Heart left ventricle (tissue), 16 donors: ENCODE data around the gene SLC18A3. TPM values are rescaled to one million over a fixed set of nuclear protein-coding genes. Genes with fewer than 3 reads are reported as not detected.
A peak's percentile ranks its signal among the peaks of the same experiment; 100 is the strongest.

Experiments
- ATAC-seq, 4 donors: fragments of 200-7000 bp; cut with Tn5 transposase; one replicate each; pipeline ENCODE4 v1.9.1; 2020 to 2022; ENCODE audit warnings: moderate library complexity in 4 of 4, mild to moderate bottlenecking in 3 of 4, moderate number of reproducible peaks in 1 of 4
- DNase-seq, 5 donors: peaks; one replicate each; pipeline ENCODE4 v3.0.0-alpha.2; 2020
- H3K27ac ChIP-seq, 12 donors: fragments of 200-600 bp; sonication (generic) in 4 of 12; one replicate each; pipeline versions ENCODE4 v1.5.0 to v1.8.0; 2016 to 2022; ENCODE audit warnings: mild to moderate bottlenecking in 2 of 12
- H3K27me3 ChIP-seq, 9 donors: fragments of 200-600 bp; sonication (generic) in 2 of 9; one replicate each; pipeline versions ENCODE4 v1.5.1 to v1.8.0; 2016 to 2022; ENCODE audit warnings: mild to moderate bottlenecking in 3 of 9
- H3K36me3 ChIP-seq, 9 donors: fragments of 200-600 bp; sonication (generic) in 2 of 9; one replicate each; pipeline versions ENCODE4 v1.5.0 to v1.8.0; 2018 to 2022; ENCODE audit warnings: mild to moderate bottlenecking in 2 of 9
- H3K4me1 ChIP-seq, 12 donors: fragments of 200-600 bp; sonication (generic) in 4 of 12; one replicate each; pipeline versions ENCODE4 v1.5.0 to v1.8.0; 2016 to 2022; ENCODE audit warnings: mild to moderate bottlenecking in 3 of 12
- H3K4me3 ChIP-seq, 12 donors: fragments of 200-600 bp; sonication (generic) in 4 of 12; one replicate each; pipeline versions ENCODE4 v1.5.0 to v1.8.0; 2017 to 2022; ENCODE audit warnings: mild to moderate bottlenecking in 9 of 12, moderate library complexity in 4 of 12
- H3K9me3 ChIP-seq, 12 donors: fragments of 200-600 bp; sonication (generic) in 4 of 12; one replicate each; pipeline versions ENCODE4 v1.5.0 to v1.8.0; 2016 to 2022; ENCODE audit warnings: mild to moderate bottlenecking in 1 of 12
- CTCF ChIP-seq, 12 donors: fragments of 200-600 bp; sonication (generic) in 4 of 12; IDR thresholded peaks; one replicate each; pipeline versions ENCODE4 v1.5.0 to v1.8.0; 2018 to 2022; ENCODE audit warnings: antibody characterized with exemption in 12 of 12, mild to moderate bottlenecking in 5 of 12
- POLR2A ChIP-seq, 2 donors: fragments of 450-650 bp; IDR thresholded peaks; one replicate each; pipeline ENCODE4 v1.6.1; 2017; ENCODE audit warnings: antibody characterized with exemption in 2 of 2, mild to moderate bottlenecking in 2 of 2, moderate library complexity in 2 of 2
- WGBS, 4 donors: extraction: QIAGEN DNeasy Blood & Tissue Kit in 2 of 4; methylation state at CpG; one replicate each; pipeline versions ENCODE4 v1.1.5 to v1.1.7; 2013 to 2018; 5-methylcytosine and 5-hydroxymethylcytosine counted together
- intact Hi-C, 10 donors: fragments of 100-400 bp; cut with DNase I; formaldehyde crosslinking; loops; one replicate each; pipeline versions ENCODE4 v1.11.1 to v1.14.2; 2022
- polyA plus RNA-seq, 2 donors: library from polyadenylated mRNA; stranded (reverse); fragments of 200-250 nt; gene quantifications; one replicate each; pipeline ENCODE4 v1.2.3, GENCODE V29; 2013
- total RNA-seq, 9 donors: library from RNA; depleted of rRNA in 2 of 9; stranded (reverse); fragments of >200 nt in 2 of 9; fragmentation: NEBNext Ultra II Directional in 3 of 9; extraction: Animal tissue kit (Norgen Biotek cat#: 25700) in 3 of 9; gene quantifications; one replicate each; pipeline versions ENCODE4 v1.1.0 to v1.2.4, GENCODE V29; 2016 to 2023
- donor health status: ischemic (EF 13 %, LVEDD 7.1; RV severe dilation, severe dysfunction).
- donor health status: healthy with polysubstance abuse.
- donor health status: DM: no; HTN: yes; CAD: no.
- donor health status: DM: no; HTN: no; CAD: no.
- donor health status: ischemic (EF 25% LVEDD 6.9; RV normal size, moderate dysfunction).
- donor health status: ischemic (EF 25% LVEDD 5.7; RV mildly dilated, moderate dysfunction).
- donor health status: healthy.
- donor health status: DM: yes; HTN: yes; CAD: no.
- donor health status: ischemic (EF 35%, LVEDD 5.7; RV mildly dilated, moderate dysfunction).
- donor health status: nonischemic (EF 11% LVEDD 7.7; RV severe dilation, severe dysfunction).
- donor health status: DM: yes; HTN: yes; CAD: no.
- donor health status: PGD.
- donor health status: ischemic (EF 29% LVEDD 5.4; RV normal size, mild dysfunction).
- donor health status: nonischemic (EF 23%, LVEDD 6.1; RV moderate dilation, normal function).

The SLC18A3 gene
- total and polyA plus RNA-seq, 11 donors, result not detected

- Histone ChIP-seq H3K36me3 (no peaks in the 10 kb centered on the region), H3K9me3 (peaks cover 0 to 12% (median 0%) of the 10 kb centered on the region in 12 donors), H3K27me3 (no peaks in the 10 kb centered on the region), H3K27ac (no peak overlapping the region), H3K4me1 (no peaks in the 10 kb centered on the region), H3K4me3 (no peak overlapping the region)
- ATAC-seq (peak in 1 of 4 donors; percentile 27), DNase-seq (no peak)
- WGBS, 4 donors, result 70 to 78% (median 75%) methylated on average over 8 to 9 of the region's 9 CpGs
- intact Hi-C loops, result no loop called here
- no peak for TF ChIP-seq CTCF (IDR thresholded peaks at IDR 0.05)
- TF ChIP-seq POLR2A (IDR thresholded peaks at IDR 0.05), result no peak
These were observed 37.5 kb upstream of the SLC18A3 start for GRCh38 chr10:49572594-49573114.

GRCh38 chr10:49575489-49576072, 34.5 kb upstream of the SLC18A3 start:
- Histone ChIP-seq H3K9me3 (no peaks in the 10 kb centered on the region), H3K4me1 (no peaks in the 10 kb centered on the region), H3K27me3 (peaks cover 0 to 4% (median 0%) of the 10 kb centered on the region in 9 donors), H3K4me3 (no peak overlapping the region), H3K27ac (no peak overlapping the region), H3K36me3 (no peaks in the 10 kb centered on the region)
- no peak for DNase-seq
- WGBS, 4 donors, result 79 to 82% (median 81%) methylated on average over 11 of the region's 11 CpGs
- intact Hi-C loops, result no loop called here
- TF ChIP-seq CTCF (IDR thresholded peaks at IDR 0.05), result no peak
- no peak for TF ChIP-seq POLR2A (IDR thresholded peaks at IDR 0.05)
- no peak for ATAC-seq

- 63 to 75% (median 67%) methylated on average over 2 of the region's 2 CpGs for WGBS, 4 donors
- intact Hi-C loops, result no loop called here
- no peaks in the 10 kb centered on the region for H3K4me1 ChIP-seq
- DNase-seq (no peak), ATAC-seq (no peak)
- H3K9me3 ChIP-seq, result no peaks in the 10 kb centered on the region
- no peak overlapping the region for H3K4me3 ChIP-seq
- TF ChIP-seq CTCF (IDR thresholded peaks at IDR 0.05) (no peak), POLR2A (IDR thresholded peaks at IDR 0.05) (no peak)
- H3K36me3 ChIP-seq, result no peaks in the 10 kb centered on the region
- H3K27me3 ChIP-seq, result peaks cover 0 to 4% (median 0%) of the 10 kb centered on the region in 9 donors
- no peak overlapping the region for H3K27ac ChIP-seq
These were observed 32.8 kb upstream of the SLC18A3 start for GRCh38 chr10:49577182-49577925.

GRCh38 chr10:49578392-49578791, 31.7 kb upstream of the SLC18A3 start:
- Histone ChIP-seq H3K9me3 (no peaks in the 10 kb centered on the region), H3K27ac (no peak overlapping the region), H3K36me3 (no peaks in the 10 kb centered on the region), H3K4me3 (no peak overlapping the region), H3K4me1 (no peaks in the 10 kb centered on the region), H3K27me3 (peaks cover 0 to 4% (median 0%) of the 10 kb centered on the region in 9 donors)
- DNase-seq, result no peak
- WGBS, 4 donors, result 88 to 95% (median 90%) methylated on average over 2 to 3 of the region's 3 CpGs
- TF ChIP-seq POLR2A (IDR thresholded peaks at IDR 0.05), result no peak
- TF ChIP-seq CTCF (IDR thresholded peaks at IDR 0.05), result no peak
- intact Hi-C loops, result no loop called here
- ATAC-seq, result no peak
